Measurements from ENCODE around the gene MAOA. TPM values are rescaled to one million over a fixed set of nuclear protein-coding genes. Genes with fewer than 3 reads are reported as not detected.

The MAOA gene
- total and polyA plus RNA-seq, 2 donors (not counting 1 experiment from before 2014, with no cell fraction given): 0.05 TPM; not detected in 1

DNA sequence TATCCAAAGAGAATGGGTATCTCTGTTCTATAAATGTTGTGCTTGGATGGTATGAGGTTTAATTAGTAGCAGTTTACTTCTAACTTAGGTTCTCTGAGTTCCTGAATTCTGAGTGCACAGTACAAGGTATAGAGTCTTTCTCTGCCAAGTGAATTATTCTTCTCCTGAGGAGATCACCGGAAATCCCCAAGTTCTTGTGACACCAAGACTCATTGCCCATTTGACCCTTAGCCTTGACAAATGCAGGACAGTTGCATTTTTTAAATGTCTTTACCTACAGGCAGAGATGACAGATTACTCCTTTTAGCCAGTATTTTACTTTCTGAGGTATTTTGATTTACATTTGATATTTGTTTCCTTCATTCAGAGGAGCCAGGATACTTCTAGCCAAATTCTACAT lies 72.9 kb downstream of the MAOA start:
- Histone ChIP-seq H2AFZ (ENCODE audit: insufficient read depth, low read depth, low read length, poor library complexity, severe bottlenecking) (no peak overlapping the region), H3K27ac (ENCODE audit: low read length in 2 of 2) (no peak overlapping the region), H3K27me3 (replicated peaks in 1 of 4; ENCODE audit: control extremely low read depth in 1 of 4, control insufficient read depth in 3 of 4, insufficient read depth in 4 of 4, low read length in 3 of 4) (no peaks in the 10 kb centered on the region), H3K4me2 (replicated peaks; ENCODE audit: low read depth, low read length, poor library complexity, severe bottlenecking) (no peak overlapping the region), H3K4me3 (ENCODE audit: control extremely low read depth in 1 of 5, extremely low read depth in 1 of 5, insufficient read depth in 1 of 5, low read depth in 2 of 5, low read length in 4 of 5) (no peak overlapping the region), H4K20me1 (ENCODE audit: control insufficient read depth, insufficient read depth, low read length, poor library complexity, severe bottlenecking) (no peaks in the 10 kb centered on the region), H3K9ac (ENCODE audit: low read length) (no peak overlapping the region), H3K36me3 (replicated peaks in 1 of 2; ENCODE audit: control extremely low read depth in 1 of 2, control insufficient read depth in 1 of 2, extremely low read depth in 1 of 2, insufficient read depth in 2 of 2, low read length in 1 of 2) (no peaks in the 10 kb centered on the region), H3K79me2 (ENCODE audit: control insufficient read depth, insufficient read depth, low read length) (no peaks in the 10 kb centered on the region), H3K9me3 (ENCODE audit: control extremely low read depth in 1 of 3, control insufficient read depth in 2 of 3, insufficient read depth in 1 of 3, low read length in 2 of 3) (no peaks in the 10 kb centered on the region), H3K4me1 (ENCODE audit: control insufficient read depth in 2 of 2, insufficient read depth in 2 of 2, low read length in 2 of 2) (no peaks in the 10 kb centered on the region)
- no peak for TF ChIP-seq CTCF (IDR thresholded peaks at IDR 0.05)
- TF ChIP-seq EZH2 (IDR thresholded peaks at IDR 0.05; ENCODE audit: borderline replicate concordance, insufficient read depth, low read depth, low read length, poor library complexity, severe bottlenecking): no peak
- no CpG with 5 or more reads among the region's 1 CpG for WGBS (ENCODE audit: insufficient coverage)
- DNase-seq: no peak
- Mint-ChIP-seq H3K9me3 (ENCODE audit: insufficient read depth) (no peaks in the 10 kb centered on the region), H3K27me3 (peaks cover 11% of the 10 kb centered on the region), H3K27ac (no peak overlapping the region), H3K4me1 (no peaks in the 10 kb centered on the region), H3K4me3 (no peak overlapping the region)
- no peak for ATAC-seq (ENCODE audit: low read depth)
- intact Hi-C loops (cut with micrococcal nuclease): no loop called here
- ChIA-PET POLR2A (no interaction called here), CTCF (no interaction called here)

GRCh38 chrX:43731086-43731485 lies 75.0 kb downstream of the MAOA start:
- ChIA-PET CTCF (no interaction called here), POLR2A (no interaction called here)
- peaks cover 11% of the 10 kb centered on the region for H3K27me3 Mint-ChIP-seq
- Histone ChIP-seq H3K9ac (ENCODE audit: low read length) (no peak overlapping the region), H2AFZ (ENCODE audit: insufficient read depth, low read depth, low read length, poor library complexity, severe bottlenecking) (no peak overlapping the region), H3K4me2 (replicated peaks; ENCODE audit: low read depth, low read length, poor library complexity, severe bottlenecking) (no peak overlapping the region), H3K27ac (ENCODE audit: low read length in 2 of 2) (no peak overlapping the region), H3K4me1 (ENCODE audit: control insufficient read depth in 2 of 2, insufficient read depth in 2 of 2, low read length in 2 of 2) (no peaks in the 10 kb centered on the region), H3K27me3 (replicated peaks in 1 of 4; ENCODE audit: control extremely low read depth in 1 of 4, control insufficient read depth in 3 of 4, insufficient read depth in 4 of 4, low read length in 3 of 4) (no peaks in the 10 kb centered on the region), H3K4me3 (ENCODE audit: control extremely low read depth in 1 of 5, extremely low read depth in 1 of 5, insufficient read depth in 1 of 5, low read depth in 2 of 5, low read length in 4 of 5) (no peak overlapping the region), H3K9me3 (ENCODE audit: control extremely low read depth in 1 of 3, control insufficient read depth in 2 of 3, insufficient read depth in 1 of 3, low read length in 2 of 3) (no peaks in the 10 kb centered on the region), H4K20me1 (ENCODE audit: control insufficient read depth, insufficient read depth, low read length, poor library complexity, severe bottlenecking) (no peaks in the 10 kb centered on the region), H3K79me2 (ENCODE audit: control insufficient read depth, insufficient read depth, low read length) (no peaks in the 10 kb centered on the region), H3K36me3 (replicated peaks in 1 of 2; ENCODE audit: control extremely low read depth in 1 of 2, control insufficient read depth in 1 of 2, extremely low read depth in 1 of 2, insufficient read depth in 2 of 2, low read length in 1 of 2) (no peaks in the 10 kb centered on the region)
- no peak overlapping the region for H3K4me3 Mint-ChIP-seq
- intact Hi-C loops (cut with micrococcal nuclease): no loop called here
- DNase-seq (no peak), ATAC-seq (ENCODE audit: low read depth) (no peak)
- TF ChIP-seq EZH2 (IDR thresholded peaks at IDR 0.05; ENCODE audit: borderline replicate concordance, insufficient read depth, low read depth, low read length, poor library complexity, severe bottlenecking) (no peak), CTCF (IDR thresholded peaks at IDR 0.05) (no peak)
- H3K9me3 Mint-ChIP-seq (ENCODE audit: insufficient read depth): no peaks in the 10 kb centered on the region
- no peaks in the 10 kb centered on the region for H3K4me1 Mint-ChIP-seq
- WGBS (ENCODE audit: insufficient coverage): no CpG with 5 or more reads among the region's 7 CpGs
- no peak overlapping the region for H3K27ac Mint-ChIP-seq
